ENCODE results near the gene PADI2. TPM values are rescaled to one million over a fixed set of nuclear protein-coding genes. Genes with fewer than 3 reads are reported as not detected.

Gene PADI2
- total and polyA plus RNA-seq, 8 donors = 0.31 to 86.0 (median 1.3) TPM; not detected in 1

DNA sequence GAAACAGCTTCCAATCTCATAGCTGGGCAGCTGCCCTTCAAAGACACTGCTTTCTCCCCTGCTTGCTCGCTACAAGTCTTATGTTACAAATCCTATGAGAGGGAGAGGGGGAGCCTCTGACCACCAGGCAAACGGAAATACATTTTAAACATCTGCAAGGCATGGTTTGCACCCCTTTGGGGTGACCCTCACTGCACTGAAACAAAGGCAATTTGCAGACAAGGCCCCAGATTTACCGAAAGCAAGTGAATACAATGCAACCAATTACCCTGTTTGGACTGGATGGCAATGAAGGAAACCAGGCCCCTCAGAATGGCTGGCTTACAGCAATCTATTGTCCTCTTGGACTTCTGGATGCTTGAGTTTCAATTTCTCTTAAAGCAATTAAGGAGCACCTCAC lies 95.7 kb downstream of the PADI2 start:
- 67 to 88% (median 88%) methylated on average over 3 of the region's 3 CpGs for WGBS, 5 donors
- TF ChIP-seq POLR2AphosphoS5 (IDR thresholded peaks at IDR 0.05) (no peak), EP300 (IDR thresholded peaks at IDR 0.05) (no peak), POLR2A (IDR thresholded peaks at IDR 0.05) (no peak)
- TF ChIP-seq, protein P1, sequence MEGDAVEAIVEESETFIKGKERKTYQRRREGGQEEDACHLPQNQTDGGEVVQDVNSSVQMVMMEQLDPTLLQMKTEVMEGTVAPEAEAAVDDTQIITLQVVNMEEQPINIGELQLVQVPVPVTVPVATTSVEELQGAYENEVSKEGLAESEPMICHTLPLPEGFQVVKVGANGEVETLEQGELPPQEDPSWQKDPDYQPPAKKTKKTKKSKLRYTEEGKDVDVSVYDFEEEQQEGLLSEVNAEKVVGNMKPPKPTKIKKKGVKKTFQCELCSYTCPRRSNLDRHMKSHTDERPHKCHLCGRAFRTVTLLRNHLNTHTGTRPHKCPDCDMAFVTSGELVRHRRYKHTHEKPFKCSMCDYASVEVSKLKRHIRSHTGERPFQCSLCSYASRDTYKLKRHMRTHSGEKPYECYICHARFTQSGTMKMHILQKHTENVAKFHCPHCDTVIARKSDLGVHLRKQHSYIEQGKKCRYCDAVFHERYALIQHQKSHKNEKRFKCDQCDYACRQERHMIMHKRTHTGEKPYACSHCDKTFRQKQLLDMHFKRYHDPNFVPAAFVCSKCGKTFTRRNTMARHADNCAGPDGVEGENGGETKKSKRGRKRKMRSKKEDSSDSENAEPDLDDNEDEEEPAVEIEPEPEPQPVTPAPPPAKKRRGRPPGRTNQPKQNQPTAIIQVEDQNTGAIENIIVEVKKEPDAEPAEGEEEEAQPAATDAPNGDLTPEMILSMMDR (IDR thresholded peaks at IDR 0.05) = no peak
- Histone ChIP-seq H3K27me3 (no peaks in the 10 kb centered on the region), H3K27ac (no peak overlapping the region), H3K36me3 (peaks cover 69 to 100% (median 100%) of the 10 kb centered on the region in 4 donors), H3K9me3 (no peaks in the 10 kb centered on the region), H3K4me1 (peaks cover 5 to 15% (median 9%) of the 10 kb centered on the region in 4 donors), H3K4me3 (no peak overlapping the region)
- DNase-seq = no peak
- intact Hi-C loops (cut with DNase I; ENCODE audit: low total_unique reads) = no loop called here

- no peak for DNase-seq
- intact Hi-C loops (cut with DNase I; ENCODE audit: low total_unique reads) = no loop called here
- Histone ChIP-seq H3K4me3 (no peak overlapping the region), H3K4me1 (peaks cover 2 to 10% (median 7%) of the 10 kb centered on the region in 4 donors), H3K27me3 (no peaks in the 10 kb centered on the region), H3K27ac (no peak overlapping the region), H3K9me3 (no peaks in the 10 kb centered on the region), H3K36me3 (peaks cover 72 to 100% (median 100%) of the 10 kb centered on the region in 4 donors)
- WGBS, 5 donors = 59 to 79% (median 69%) methylated on average over 4 of the region's 4 CpGs
- TF ChIP-seq, protein P1 (IDR thresholded peaks at IDR 0.05) = no peak
- TF ChIP-seq EP300 (IDR thresholded peaks at IDR 0.05) (no peak), POLR2AphosphoS5 (IDR thresholded peaks at IDR 0.05) (no peak), POLR2A (IDR thresholded peaks at IDR 0.05) (no peak)
Measured at GRCh38 chr1:17023102-17023501, 96.1 kb downstream of the PADI2 start.

- Histone ChIP-seq H3K4me1 (no peaks in the 10 kb centered on the region), H3K27me3 (no peaks in the 10 kb centered on the region), H3K27ac (no peak overlapping the region), H3K4me3 (no peak overlapping the region), H3K9me3 (no peaks in the 10 kb centered on the region), H3K36me3 (peaks cover 69 to 98% (median 95%) of the 10 kb centered on the region in 4 donors)
- no peak for TF ChIP-seq POLR2AphosphoS5 (IDR thresholded peaks at IDR 0.05)
- TF ChIP-seq POLR2A (IDR thresholded peaks at IDR 0.05) = no peak
- no peak for TF ChIP-seq EP300 (IDR thresholded peaks at IDR 0.05)
- TF ChIP-seq, protein P1 (IDR thresholded peaks at IDR 0.05) = no peak
- no peak for DNase-seq
- intact Hi-C loops (cut with DNase I; ENCODE audit: low total_unique reads) = no loop called here
- WGBS, 5 donors = 82 to 95% (median 90%) methylated on average over 10 of the region's 10 CpGs
Measured at GRCh38 chr1:17021896-17022295, 97.4 kb downstream of the PADI2 start.

DNA sequence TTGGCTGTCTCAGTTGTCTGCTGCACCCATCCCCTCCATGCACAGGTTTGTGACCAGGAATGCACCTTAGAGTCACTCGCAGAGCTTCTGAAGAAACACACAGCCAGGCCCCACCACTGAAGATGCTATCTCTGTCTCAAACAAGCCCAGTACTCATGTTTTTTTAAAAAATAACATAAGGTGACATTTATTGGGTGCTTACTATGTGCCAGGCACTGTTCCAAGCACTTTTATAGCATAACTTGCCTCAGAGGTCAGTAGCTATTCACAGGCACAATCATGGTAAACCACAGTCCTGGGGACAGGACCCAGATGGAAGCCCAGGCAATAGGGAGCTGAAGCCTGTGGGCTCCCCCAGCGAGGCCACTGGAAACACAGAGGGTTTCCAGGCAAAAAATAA lies 98.7 kb downstream of the PADI2 start:
- TF ChIP-seq POLR2AphosphoS5 (IDR thresholded peaks at IDR 0.05) (no peak), EP300 (IDR thresholded peaks at IDR 0.05) (no peak), POLR2A (IDR thresholded peaks at IDR 0.05) (no peak)
- TF ChIP-seq, protein P1 (IDR thresholded peaks at IDR 0.05) = no peak
- no peak for DNase-seq
- Histone ChIP-seq H3K4me3 (no peak overlapping the region), H3K36me3 (peaks cover 60 to 84% (median 81%) of the 10 kb centered on the region in 4 donors), H3K9me3 (no peaks in the 10 kb centered on the region), H3K4me1 (no peaks in the 10 kb centered on the region), H3K27ac (no peak overlapping the region), H3K27me3 (no peaks in the 10 kb centered on the region)
- WGBS, 5 donors = 90 to 98% (median 97%) methylated on average over 1 to 2 of the region's 2 CpGs
- intact Hi-C loops (cut with DNase I; ENCODE audit: low total_unique reads) = no loop called here

Data from stomach (tissue), 9 donors.